SH-SY5Y (cell line): ENCODE results near the gene MACF1.

ENCODE experiments used
- GATA2 ChIP-seq: IDR thresholded peaks from 2 replicates; pipeline ENCODE4 v1.6.1; 2011; ENCODE audit warnings: mild to moderate bottlenecking, low read depth, low read length
- GATA3 ChIP-seq: IDR thresholded peaks from 2 replicates; pipeline ENCODE4 v1.6.1; 2011; ENCODE audit warnings: low read depth, mild to moderate bottlenecking, low read length, moderate library complexity

DNA sequence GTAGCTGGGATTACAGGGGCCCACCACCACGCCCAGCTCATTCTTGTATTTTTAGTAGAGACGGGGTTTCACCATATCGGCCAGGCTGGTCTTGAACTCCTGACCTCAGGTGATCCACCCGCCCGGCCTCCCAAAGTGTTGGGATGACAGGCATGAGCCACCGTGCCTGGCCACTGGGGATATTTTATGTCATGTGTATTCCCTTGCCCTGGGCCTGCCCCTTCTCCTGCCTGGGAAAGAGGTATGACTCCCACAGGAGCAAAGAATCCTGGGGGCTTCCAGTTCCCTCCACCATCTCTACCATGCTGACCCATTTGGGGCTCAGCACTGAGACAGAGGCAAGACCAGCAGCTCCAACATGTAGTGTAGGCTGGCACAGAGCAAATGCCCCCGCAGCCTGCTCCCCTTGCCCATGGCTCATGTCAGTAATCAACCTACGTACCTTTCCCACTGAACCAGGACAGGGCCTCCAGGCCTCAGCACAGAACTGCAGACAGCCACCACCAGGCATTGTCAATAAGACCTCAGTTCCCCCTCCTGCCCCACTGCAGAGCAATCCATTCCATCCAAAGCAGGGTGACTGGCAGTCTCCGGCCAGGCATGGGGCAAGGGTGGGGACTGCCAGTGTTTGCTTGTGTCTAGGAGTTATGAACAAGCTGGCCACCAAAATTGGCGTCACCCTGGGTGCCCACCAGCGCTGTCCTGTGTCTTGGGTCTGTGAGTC lies 322.1 kb downstream of the MACF1 start:
- TF ChIP-seq GATA2 (no peak), GATA3 (no peak)
